Activated gamma-delta T cell (primary cell): ENCODE data around the gene SCGB1D4.

Experiments used
- DNase-seq: peaks from one replicate; lab custom pipeline; 2025; lab: John Stamatoyannopoulos, UW

Gene SCGB1D4

DNA sequence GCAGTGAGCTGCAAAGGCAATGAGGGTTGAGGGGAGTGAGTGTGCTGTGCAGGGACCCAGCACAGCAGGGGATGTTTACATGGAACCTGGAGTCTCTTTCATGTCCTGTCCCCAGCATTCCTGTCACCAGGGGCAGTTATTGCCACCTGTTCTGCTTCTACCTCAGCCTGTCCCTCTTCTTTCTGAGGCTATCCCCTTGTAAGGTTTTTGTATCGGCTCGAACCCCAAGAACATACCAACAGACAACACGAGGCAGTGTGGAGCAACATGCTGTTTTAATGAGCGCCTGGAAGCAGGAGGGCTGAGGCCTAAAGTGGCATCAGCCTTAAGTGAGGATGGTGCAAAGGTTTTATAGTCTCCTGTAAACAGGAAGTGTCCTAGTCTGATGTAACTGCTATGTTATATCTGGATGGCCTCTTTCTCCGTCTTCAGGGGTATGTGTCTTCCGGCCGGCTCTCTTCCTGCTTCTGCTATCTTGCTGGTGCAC, 25.0 kb downstream of the SCGB1D4 start:
- DNase-seq: no peak

DNA sequence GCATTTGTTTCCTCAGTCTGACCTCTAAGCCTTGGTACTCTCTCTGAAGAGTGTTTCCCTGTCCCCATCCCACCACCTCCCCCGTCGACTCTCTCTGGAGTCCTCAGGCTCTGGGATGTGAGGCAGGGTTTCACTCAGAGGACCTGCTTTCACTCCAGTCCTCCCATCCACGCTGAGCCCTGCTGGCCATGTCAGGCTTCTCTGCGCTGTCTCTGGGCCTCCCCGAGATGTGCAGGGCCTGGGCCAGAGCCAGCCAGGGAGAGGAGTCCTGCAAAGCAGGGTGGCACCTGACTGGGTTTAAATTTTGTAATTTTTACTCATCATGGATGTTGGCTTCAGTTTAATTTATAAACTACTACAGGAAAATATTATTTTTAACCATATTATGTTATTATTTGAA, 25.6 kb downstream of the SCGB1D4 start:
- DNase-seq: no peak

DNA sequence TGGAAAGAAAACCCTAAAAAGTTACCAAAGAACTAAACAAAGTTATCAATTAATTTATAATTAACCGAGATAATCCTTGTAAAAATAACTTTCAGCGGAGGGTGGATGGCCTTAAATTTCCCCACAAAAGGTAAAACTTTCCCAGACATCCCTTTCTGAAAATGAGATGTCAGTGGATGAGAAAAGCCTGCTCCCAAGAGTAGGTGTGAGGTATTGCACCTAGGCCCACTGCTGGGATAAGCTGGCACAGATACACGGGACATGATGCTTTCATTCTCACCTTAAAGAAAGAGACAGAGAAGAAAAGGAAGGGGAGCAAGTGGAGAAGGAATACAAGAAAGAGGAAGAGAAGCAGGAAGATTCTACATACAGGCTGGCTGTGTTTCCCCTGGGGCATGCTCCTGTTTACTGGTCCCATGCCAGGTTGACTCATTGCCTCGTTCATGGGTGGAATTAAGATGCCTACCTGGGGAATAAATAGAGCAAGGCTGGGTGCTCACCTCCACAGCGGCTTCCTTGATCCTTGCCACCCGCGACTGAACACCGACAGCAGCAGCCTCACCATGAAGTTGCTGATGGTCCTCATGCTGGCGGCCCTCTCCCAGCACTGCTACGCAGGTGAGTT, 29.1 kb downstream of the SCGB1D4 start, which contains the start of gene SCGB2A2:
SCGB2A2 (plus strand) TSS at position 505 of the 625 bp plus-strand sequence; CDS start at position 564, 59 bp downstream.
- no peak for DNase-seq

DNA sequence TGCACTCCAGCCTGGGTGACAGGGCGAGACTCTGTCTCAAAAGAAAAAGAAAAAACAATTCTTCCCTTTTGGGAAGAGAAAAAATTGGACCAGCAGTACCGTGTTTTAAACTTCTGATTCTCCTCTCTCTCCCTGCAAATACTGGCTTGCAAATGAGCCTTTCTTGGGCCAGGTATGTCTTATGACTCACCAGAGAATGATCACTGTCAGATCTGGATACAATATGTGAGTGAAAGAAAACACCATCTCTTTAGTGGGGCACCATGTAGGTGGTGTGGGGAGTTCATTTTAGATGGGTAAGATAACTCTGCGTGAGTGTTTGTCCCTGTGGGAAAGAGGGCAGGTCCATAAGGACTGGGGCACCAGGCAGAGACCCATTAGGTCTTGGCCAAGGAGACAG, 31.3 kb downstream of the SCGB1D4 start:
- no peak for DNase-seq

DNA sequence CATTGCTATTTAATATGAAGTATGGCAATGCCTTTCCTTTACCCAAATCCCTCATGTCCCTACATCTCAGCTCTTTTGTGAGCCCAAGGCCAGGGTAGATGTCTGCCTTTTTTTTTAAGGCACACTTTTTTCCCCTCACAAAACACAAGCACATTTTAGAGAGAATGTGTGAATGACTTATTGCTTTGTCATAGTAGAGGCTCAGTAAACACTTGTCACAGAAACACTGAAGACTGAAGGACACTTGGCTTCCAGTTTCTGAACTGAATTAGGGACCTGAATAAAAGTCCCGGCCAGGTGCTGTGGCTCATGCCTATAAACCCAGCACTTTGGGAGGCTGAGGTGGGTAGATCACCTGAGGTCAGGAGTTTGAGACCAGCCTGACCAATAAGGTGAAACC, 31.8 kb downstream of the SCGB1D4 start:
- DNase-seq: no peak

DNA sequence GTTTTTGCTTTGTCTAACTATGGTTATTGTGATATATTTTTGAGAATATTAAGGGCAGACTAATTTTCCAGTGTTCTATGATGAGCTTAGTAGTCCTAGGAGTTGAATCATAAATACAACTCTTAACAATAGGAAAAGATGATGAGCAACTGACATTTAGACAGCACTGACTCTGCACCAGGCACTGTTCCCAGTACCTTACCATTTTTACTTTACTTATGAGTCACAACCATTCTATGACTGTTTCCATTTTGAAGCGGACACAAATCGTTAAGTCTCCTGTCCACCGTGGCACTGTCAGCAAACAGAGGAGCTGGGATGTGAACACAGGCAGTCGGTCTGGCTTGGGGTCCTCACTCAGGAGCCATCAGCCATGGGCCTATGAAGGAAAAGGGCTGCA, 32.3 kb downstream of the SCGB1D4 start:
- no peak for DNase-seq

DNA sequence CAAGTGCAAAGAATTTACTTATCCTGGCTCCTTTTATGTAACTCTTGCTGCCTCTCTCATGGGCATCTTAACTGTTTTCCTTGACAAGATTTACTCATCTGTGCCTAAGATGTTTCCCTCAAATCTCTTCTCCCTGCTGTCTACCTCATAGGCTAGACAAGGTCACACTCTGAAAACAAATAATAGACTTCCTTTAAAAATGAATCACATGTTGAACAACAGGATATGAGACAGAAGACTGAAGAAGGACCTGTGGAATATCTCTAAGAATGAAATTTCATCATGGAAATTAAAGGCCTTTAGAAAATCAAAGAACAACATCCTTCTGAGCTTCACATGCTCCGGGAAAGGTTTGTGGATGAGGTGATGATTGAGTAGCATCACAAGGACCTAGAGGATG, 34.9 kb downstream of the SCGB1D4 start:
- DNase-seq: no peak

DNA sequence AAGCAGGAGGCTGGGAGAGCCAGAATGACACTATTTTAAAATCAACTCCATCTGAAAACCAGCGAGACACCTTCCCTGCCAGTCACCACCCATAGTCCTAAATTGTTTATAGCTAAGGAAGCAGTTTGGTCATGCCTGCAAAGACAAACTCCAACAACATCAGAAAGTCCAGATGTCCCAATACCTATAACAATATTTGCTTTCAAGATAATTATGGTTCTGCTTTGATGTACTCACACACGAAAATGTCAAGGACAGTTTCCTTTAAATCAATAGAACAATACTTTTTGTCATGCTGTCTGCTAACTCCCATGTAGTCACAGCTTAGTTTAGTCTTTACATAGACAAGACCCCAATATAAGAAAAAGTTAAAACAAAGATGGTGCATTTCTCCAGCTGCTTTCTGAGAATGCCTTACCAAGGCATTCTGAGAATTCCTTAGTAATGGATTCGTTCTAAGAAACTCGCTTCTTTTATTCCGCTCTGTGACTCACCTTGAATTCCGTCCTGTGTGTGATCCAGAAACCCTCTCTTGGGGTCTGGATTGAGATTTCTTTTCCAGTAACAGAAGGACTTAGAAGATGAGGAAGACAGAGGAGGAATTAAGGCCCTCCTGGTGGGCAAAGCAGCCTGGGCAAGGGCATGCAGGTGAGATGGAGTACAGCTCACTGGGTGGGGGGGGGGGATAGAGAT, 38.5 kb downstream of the SCGB1D4 start:
- DNase-seq: no peak

DNA sequence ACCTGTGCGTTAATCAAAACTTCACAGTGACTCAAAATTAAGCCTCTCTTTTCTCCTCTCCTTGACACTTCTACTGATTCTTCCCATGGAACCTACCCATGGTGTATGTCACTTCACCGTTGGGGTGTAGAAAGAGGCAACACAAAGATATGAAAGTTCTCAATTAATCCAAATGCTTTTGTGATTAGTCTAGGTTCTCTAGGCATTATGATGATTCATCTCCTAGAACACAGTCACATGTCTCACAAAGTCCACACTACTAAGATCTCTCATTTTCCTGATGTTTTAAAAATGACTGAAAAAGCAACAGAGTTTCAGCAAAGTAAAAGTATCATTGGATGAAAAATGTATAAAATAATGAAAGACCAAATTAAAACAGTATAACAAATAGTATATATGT, 42.6 kb downstream of the SCGB1D4 start:
- no peak for DNase-seq

DNA sequence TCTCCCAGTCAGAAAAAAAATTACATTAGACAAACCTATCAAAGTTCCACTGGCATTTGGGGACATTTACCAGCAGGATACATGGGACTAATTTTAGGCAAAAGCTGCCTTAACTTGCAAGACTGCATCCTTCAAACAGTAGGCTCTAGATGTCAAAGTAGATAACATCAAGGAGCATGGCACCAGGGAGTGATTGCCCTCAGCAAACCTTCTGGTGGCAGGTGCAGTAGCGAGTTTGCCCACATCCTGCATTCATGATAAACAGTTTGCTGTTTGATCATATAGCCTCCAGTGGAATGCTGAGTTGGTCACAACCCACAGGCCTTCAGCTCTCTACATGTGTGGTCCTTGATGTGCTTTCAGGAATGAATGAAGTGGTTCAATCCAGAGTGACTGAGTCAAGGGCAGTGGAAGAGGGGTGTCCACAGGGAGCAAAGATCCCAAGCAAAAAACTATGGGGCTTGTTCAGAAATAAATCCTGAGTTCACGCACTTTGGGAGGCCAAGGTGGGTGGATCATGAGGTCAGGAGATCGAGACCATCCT, 44.8 kb downstream of the SCGB1D4 start:
- DNase-seq: no peak

DNA sequence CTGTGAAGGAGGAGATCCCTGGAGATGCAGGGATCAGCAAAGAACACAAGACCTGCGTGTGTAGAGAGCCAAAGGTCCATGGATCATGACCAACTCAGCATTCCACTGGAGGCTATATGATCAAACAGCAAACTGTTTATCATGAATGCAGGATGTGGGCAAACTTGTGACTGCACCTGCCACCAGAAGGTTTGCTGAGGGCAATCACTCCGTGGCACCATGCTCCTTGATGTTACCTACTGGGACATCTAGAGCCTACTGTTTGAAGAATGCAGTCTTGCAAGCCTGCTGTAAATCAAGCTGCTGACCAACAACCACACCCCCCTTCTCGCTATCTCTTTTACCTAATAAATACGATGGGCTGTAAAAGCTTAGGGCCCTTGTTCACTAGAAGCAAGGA, 47.2 kb downstream of the SCGB1D4 start:
- no peak for DNase-seq
